Eye (tissue), 1 donor: ENCODE data around the gene AK8.
A peak's percentile ranks its signal among the peaks of the same experiment; 100 is the strongest.

Source experiments
- DNase-seq: peaks from one replicate; pipeline ENCODE4 v3.0.0-alpha.2; 2015

The AK8 gene

DNA sequence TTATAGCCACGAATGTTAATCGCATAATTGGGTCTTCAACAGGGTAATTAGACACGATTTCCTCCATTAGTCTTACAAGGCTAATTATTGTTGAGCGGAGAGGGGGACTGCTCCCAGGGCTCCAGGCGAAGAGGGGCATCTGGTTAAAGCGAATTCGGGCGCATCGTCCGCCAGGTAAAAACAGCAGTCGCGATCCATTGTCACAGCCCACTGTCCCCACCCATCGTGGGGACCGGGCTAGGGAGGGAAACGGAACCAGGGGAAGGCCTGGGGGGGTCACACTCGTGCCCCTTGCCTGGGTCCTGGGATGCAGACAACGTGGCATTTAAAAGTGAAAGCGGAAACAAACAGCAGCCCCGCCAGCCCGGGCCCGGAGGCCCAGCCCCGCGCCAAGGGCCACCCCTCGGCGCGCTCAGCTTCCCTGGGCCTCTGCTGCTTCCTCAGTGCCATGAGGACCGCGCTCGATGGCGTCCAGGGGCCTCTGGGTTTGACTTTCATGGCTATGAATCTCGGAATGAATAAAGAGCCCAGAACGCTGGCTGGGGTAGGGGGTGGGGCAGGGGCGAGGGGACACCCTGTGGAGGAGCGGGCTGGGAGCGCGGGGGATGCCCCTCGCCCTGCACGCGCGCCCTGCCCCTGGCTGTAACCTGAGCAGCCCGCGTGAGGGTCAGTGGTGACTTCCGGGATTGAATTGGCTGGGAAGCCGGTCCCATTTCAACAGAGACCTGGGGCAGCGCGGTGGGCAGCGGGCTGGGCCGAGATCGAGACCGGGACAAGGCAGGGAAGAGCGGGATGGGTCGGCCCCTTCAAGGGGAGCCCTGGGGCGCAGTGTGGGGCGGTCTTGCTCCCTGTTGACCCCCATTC is 107.9 kb downstream of the AK8 start:
- peak; percentile 79 for DNase-seq

DNA sequence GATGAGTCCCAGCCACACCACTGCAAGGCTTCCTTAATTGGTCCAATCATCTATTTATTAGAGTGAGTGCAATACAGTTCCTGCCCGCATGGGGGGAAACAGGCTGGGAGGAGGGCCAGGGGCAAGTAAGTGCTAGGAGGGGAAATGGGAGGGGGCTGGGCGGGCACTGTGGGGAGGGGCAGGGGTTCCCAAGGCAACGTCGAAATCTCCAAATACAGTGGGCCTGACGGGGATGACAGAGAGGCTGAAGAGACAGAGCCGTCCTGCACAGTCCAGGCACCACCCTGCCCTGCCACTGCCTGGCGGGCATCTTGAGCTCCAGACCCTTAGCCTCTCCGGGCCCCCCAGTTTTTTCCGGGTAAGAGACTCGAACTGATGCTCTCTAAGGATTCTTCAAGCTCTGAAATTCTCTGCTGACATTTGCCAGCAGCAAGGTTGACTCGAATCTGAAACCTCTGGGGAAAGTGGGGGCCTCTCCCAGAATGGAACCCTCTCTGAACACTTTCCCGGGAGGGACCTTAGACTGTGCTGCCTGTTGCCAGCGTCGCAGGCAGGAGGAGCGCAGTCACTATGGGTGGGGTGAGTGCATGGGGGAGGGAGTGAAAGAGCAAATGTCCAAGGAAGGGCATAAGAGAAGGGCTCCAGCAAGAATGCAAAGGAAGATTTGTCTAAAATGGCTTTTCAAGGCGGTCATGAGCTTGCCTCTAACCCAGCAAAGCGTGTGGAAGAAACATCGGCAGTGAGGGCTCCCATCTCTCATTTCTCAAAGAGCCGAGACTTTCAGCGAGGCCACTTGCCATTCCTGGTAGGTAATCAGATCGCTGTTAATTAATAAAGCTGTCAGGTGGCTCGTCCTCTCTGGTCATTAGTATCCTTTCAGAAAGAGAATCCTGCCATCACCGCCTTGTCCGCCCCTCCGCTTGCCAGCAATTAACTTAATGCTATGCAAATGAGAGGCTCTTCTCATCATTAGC is 108.9 kb downstream of the AK8 start:
- DNase-seq, result peak; percentile 72

GRCh38 chr9:132763574-132763973 is 114.5 kb downstream of the AK8 start:
- no peak for DNase-seq

DNA sequence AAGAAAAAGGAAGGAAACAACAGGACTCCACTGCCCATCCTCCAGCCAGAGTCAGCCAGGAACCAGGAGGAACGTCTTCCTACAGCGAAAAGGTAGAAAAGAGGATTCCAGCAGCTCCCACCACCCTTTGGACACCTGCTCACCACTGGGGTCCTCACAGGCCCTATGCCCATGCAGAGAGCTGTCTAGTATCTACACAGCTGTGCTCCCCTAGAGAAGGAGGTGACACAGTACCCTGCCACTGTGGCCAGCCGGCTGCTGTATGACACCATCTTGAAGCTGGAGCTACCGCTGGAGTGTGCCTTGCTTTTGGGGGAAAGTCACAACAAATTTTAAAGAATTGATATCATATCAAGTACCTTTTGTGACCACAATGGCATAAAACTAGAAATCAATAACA is 115.2 kb downstream of the AK8 start:
- no peak for DNase-seq

DNA sequence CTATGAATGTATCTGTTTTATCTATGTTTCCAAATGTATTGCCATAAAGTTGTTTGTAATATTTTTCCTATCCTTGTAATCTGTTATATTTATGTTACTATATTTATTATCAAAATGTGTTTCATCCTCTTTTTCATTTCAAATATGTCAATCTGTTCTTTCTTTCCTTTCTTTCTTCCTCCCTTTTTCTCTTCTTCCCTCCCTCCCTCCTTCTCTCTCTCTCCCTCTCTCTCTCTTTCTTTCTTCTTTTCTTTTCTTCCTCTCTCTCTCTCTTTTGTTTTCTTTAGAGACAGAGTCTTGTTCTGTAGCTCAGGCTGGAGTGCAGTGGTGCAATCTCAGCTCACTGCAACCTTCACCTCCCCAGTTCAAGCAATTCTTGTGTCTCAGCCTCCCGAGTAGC is 116.5 kb downstream of the AK8 start:
- DNase-seq, result no peak

DNA sequence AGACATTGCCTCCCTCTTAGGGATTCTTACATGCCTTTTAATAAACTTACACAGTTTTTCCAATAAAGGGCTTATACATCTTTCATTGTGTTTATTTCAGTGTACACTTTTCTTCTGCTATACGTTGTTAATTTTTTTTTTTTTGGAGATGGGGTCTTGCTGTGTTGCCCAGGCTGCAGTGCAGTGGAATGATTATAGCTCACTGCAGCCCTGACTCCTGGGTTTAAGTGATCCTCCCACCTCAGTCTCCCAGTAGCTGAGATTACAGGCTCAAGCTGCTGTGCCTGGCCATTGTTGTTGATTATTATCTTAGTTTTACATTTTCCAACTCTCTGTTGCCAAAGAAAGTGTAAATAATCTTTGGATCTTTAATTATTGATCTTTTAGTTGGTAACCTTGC is 118.0 kb downstream of the AK8 start:
- DNase-seq, result no peak

- no peak for DNase-seq
Observed at GRCh38 chr9:132757016-132757415, 121.1 kb downstream of the AK8 start.

- DNase-seq, result no peak
Observed at GRCh38 chr9:132756214-132756845, 121.8 kb downstream of the AK8 start.

DNA sequence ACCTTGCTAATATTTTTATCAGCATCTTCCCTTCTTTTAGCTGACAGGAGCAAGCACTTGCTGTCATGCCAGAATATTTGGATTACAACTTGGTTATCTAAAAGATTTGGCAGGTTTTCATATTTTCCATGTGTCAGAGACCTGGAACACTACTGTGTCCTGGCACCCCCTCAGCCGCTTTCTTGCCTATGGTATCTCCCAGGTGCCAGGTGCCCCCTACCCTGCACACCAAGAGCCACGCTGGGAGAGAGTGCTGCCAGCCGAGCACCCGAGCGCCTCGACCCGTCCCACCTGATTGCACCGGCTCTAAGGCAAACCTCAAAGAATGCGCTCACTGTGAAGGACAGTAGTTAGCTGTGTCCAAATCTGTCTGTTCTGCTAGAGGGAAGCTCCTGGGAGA is 123.0 kb downstream of the AK8 start:
- no peak for DNase-seq

DNA sequence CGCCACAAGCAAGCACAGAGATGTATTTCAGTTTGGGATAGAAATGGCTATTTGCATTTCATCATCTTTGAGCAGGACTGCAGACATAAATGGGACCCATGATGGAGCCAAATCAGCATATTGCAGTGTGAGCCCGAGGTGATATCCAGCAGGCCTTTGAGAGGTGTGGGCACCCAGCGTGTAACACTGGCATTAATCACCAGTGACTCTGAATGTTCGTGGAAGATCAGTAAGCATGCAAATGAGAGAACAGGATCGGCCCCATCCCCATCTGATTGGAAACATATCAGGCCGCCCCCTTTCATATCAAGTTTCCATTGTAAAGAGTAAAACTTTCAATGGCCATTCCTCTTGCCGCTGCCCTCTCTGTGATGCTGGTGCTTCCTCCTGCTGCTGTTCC is 123.8 kb downstream of the AK8 start:
- DNase-seq, result no peak

- DNase-seq, result no peak
Observed at GRCh38 chr9:132753593-132753880, 124.5 kb downstream of the AK8 start.

DNA sequence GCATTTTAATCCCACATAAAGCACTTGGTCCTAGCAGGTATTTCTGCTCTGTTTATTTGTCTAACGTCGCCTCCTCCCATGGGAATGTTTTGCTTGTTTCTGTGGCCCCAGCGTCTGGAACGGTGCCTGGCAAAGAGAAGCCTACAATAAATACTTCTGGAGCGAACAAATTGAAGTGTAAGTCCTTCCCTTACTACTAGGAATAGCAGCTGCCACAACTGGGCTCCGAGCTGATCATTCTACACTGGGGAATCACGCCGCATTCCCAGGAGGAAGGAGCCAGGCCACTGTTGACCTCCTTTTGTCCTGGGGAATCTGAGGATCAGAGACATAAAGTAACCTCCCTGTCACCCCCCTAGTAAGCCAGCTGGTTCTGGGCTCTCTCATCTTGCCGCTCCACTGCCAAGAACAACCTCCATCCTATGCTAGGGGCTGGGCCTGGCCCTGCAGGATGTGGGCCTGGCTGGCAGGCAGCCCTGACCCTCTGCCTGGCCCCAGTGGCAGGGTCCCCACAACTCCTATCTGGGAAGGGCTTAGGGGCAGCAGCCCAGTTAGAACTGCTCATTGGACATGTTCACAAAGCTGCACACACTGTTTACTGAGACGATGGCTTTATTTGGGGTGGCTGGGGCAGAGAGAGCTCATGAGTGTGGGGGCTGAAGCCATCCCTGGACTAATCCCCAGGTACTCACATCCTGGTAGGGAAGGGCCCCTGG is 125.0 kb downstream of the AK8 start:
- DNase-seq, result peak; percentile 60

DNA sequence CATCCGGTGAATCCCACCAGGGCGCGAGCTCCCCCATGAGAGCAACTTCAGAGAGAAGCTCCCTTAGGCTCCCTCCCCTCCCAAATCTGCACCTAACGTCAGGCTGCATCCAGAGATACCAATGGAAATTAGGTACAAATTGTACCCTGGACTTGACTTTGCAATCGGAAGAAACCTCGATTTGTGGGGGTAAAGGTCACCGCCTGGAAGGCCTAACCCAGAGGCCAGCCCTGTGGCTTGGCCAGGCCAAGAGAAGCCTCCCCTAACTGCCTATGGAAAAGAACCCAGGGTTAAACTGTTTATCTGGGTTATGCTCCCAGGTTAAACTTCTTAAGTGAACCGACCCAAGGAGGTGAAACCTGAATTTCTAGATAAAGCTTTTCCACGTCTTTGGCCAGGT is 127.4 kb downstream of the AK8 start:
- DNase-seq, result no peak

DNA sequence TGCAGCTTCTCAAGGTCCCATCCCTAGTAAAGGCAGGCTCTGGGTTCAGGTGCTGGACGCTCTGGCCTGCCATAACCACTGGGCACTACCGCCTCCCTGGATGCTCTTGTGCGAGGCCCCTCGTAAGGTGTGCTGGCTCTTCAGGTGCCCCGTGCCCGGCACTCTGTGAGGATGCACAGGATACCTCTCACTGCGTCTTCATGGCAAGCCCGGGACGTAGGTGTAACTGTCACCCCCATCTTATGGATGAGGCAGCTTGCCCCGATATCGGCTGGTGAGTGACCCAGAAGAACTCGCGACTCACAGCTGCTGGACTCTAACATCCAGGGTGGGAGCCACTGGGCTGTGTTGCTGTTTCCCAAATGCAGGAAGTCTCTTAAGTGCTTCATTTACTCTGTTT is 128.8 kb downstream of the AK8 start:
- no peak for DNase-seq

- no peak for DNase-seq
Observed at GRCh38 chr9:132748450-132748849, 129.6 kb downstream of the AK8 start.

DNA sequence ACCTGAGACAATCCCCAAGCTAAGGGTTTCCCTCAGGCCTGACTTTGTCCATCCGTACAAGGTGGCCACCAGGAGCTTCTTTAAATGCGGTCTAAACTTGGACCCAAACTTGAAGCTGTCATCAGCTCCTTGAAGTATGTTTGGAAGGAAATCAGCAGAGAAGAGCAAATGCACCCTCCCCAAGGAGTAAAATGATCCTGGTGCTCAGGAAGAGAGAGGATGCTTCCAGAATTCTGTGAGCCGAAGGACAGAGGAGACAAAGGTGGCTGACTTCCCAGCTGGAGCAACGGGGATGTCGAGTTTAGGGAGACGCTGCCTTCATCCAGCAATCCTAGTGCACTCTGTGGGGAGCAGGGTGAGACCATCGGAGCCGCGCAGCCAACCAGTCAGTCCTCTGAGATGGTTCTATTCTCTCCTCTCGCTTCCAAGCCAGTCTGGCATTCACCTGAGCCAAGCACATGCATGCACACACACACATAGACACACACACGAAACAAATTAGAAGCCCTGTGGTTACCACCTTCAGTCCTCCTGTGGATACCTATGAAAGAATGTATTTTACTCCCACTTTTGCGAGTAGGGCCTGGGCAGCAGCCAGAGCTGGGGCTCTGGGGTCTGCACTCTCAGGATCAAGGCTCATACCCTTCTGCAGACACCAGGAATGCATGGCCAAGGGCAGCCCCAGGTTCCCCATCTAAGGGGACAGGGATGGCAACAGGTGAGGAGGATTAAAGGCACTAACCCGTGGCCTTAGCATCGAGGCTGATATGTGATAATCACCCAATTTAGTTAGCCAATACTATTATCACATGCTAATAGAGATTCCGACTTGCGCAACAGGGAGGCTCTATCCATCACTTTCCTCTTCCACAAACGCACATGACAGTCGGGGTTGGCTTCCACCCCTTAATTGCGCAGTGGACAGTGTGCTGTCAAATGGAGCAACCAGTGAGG is 132.1 kb downstream of the AK8 start:
- peak; percentile 13 for DNase-seq

DNA sequence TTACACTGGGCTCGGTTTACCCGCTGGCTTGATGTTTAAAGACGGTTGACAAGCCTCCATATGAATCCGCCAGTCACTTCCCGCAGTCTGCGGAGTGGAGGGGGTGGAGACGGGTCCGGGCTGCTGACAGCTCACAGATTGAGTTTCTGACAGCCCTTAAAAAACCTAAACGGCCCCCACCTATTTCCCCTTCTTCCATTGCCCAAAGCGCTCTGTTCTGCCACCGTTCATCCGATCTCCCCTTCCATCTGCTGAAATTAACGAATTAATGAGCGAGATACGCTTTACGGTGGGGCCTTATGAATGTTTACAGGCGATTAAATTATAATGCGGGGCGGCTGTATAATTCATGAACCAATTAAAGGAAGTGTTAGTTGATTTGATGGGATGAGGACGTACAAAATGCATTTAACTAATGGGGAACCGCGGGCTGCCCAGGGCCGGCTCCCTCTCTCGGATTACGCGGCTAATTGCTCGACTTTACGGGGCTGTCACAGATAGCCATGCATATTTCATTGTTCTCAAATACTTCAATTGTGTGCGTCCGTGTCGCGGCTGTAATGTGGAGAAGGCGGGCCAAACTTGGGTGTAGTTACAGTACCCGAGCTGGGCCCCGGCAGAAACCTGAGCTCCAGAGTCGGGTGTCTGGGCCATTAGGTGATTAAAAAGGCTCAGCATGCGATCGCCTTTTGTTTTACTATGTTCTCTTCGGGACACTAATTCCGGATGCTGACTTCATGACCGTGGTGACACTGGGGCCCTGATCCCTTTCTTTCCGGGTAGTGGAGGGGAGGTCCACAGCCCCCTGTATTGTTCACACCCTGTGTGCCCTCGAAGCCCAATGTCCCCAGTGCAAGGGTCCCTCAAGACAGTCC is 133.0 kb downstream of the AK8 start:
- peak; percentile 88 for DNase-seq

DNA sequence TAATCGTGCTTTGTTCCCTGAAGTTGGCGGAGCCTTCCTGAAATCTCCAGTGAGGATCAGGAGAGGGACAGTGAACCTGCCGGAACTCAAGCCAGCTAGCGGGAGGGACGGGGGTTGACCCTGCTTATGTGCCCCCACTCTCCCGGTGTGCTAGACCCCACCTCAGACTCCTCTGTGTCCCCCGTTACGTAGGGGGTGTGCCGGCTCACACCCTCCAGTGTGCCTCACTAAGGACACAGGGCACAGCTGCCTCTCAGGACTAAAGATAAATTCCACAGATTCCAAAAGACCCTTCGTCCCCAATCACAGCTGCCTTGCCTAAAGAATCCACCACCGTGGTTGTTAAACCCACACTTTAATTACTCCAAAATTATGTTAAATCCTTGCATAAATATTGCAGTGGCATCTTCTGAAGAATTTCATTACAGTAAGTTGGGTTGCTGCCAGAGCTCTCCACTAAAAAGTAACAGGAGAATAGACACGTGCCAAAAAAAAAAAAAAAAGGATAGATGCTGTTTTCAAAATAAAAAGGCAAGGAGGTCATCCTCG is 134.1 kb downstream of the AK8 start:
- peak; percentile 69 for DNase-seq

- peak; percentile 29 for DNase-seq
Observed at GRCh38 chr9:132742821-132743311, 135.2 kb downstream of the AK8 start.
